Airway epithelial cell (primary cell): ENCODE measurements around the gene BHLHA9. TPM values are rescaled to one million over a fixed set of nuclear protein-coding genes. Genes with fewer than 3 reads are reported as not detected.

Source experiments
- total RNA-seq: library from RNA; depleted of rRNA; stranded (reverse); fragments of >200 nt; gene quantifications from 2 replicates; pipeline ENCODE4 v1.2.3, GENCODE V29; 2015

The BHLHA9 gene
- not detected in 2 replicates for total RNA-seq

GRCh38 chr17:1270210-1271029 lies at the start of gene BHLHA9:
BHLHA9 (plus strand) TSS chr17:1270444; CDS start chr17:1270564, 120 bp downstream.

Other genes with a start within 250 kb of the BHLHA9 start
- 45.8 and 53.5 TPM in 2 replicates for gene ABR, start 90.5 kb upstream of the BHLHA9 start, total RNA-seq
- not detected in 2 replicates for gene TRARG1, start 9.2 kb downstream of the BHLHA9 start, total RNA-seq
- 901 and 1,033 TPM in 2 replicates for gene YWHAE, start 129.8 kb downstream of the BHLHA9 start, total RNA-seq
- 55.0 and 71.3 TPM in 2 replicates for gene CRK, start 185.8 kb downstream of the BHLHA9 start, total RNA-seq
- 65.6 and 85.6 TPM in 2 replicates for gene MYO1C, start 222.2 kb downstream of the BHLHA9 start, total RNA-seq
- 13.4 and 19.7 TPM in 2 replicates for gene INPP5K, start 246.2 kb downstream of the BHLHA9 start, total RNA-seq